ENCODE results near the gene KCNMA1.

DNA sequence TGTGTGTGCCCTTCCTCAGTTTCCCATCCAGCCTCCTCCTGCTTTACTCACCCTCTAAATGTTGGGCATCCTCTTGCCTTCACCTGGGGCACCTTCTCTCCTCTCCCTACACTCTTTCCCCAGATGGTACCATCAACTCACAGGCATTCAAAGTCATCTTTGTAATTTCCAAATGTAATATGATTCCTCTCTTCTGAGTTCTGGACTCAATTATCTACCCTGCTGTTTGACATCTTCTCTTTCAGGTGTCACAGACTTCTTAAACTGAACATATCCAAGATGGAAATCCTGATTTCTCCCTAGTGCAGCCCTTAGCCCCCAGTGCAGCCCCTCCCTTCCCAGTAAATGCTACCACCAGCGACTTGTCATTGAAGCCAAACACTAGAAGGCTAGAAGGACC, 422.8 kb downstream of the KCNMA1 start:
- TF ChIP-seq, protein P1, sequence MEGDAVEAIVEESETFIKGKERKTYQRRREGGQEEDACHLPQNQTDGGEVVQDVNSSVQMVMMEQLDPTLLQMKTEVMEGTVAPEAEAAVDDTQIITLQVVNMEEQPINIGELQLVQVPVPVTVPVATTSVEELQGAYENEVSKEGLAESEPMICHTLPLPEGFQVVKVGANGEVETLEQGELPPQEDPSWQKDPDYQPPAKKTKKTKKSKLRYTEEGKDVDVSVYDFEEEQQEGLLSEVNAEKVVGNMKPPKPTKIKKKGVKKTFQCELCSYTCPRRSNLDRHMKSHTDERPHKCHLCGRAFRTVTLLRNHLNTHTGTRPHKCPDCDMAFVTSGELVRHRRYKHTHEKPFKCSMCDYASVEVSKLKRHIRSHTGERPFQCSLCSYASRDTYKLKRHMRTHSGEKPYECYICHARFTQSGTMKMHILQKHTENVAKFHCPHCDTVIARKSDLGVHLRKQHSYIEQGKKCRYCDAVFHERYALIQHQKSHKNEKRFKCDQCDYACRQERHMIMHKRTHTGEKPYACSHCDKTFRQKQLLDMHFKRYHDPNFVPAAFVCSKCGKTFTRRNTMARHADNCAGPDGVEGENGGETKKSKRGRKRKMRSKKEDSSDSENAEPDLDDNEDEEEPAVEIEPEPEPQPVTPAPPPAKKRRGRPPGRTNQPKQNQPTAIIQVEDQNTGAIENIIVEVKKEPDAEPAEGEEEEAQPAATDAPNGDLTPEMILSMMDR (IDR thresholded peaks at IDR 0.05): no peak
- TF ChIP-seq POLR2A (IDR thresholded peaks at IDR 0.05): no peak
